ENCODE results near the gene CHRNB2.

Gene CHRNB2

DNA sequence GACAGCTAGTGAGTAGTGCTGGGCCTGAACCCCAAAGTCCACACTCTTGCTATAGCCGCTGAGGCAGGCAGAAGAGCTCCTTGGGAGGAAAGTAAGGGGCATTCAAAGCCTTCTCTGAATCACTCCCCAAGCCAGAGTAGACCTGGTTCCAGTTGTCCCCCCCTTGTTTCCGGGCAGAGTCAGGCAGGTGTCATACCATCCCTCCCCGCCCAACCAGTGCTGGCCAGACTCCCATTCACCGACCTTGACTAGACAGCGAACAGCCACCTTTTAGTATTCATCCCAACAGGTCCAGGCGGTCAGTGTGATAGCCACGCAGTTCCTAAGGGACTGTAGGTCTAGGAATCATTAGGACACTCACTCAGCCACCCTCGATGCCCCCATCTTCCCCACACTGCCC lies 11.8 kb downstream of the CHRNB2 start:
- no peak for DNase-seq (ENCODE audit: low read depth)
- H3K4me3 ChIP-seq (ENCODE audit: low read depth, low read length), result no peak overlapping the region
- TF ChIP-seq, protein P1, sequence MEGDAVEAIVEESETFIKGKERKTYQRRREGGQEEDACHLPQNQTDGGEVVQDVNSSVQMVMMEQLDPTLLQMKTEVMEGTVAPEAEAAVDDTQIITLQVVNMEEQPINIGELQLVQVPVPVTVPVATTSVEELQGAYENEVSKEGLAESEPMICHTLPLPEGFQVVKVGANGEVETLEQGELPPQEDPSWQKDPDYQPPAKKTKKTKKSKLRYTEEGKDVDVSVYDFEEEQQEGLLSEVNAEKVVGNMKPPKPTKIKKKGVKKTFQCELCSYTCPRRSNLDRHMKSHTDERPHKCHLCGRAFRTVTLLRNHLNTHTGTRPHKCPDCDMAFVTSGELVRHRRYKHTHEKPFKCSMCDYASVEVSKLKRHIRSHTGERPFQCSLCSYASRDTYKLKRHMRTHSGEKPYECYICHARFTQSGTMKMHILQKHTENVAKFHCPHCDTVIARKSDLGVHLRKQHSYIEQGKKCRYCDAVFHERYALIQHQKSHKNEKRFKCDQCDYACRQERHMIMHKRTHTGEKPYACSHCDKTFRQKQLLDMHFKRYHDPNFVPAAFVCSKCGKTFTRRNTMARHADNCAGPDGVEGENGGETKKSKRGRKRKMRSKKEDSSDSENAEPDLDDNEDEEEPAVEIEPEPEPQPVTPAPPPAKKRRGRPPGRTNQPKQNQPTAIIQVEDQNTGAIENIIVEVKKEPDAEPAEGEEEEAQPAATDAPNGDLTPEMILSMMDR (IDR thresholded peaks at IDR 0.05; ENCODE audit: insufficient read depth, low read depth, low read length, missing control alignments), result no peak

DNA sequence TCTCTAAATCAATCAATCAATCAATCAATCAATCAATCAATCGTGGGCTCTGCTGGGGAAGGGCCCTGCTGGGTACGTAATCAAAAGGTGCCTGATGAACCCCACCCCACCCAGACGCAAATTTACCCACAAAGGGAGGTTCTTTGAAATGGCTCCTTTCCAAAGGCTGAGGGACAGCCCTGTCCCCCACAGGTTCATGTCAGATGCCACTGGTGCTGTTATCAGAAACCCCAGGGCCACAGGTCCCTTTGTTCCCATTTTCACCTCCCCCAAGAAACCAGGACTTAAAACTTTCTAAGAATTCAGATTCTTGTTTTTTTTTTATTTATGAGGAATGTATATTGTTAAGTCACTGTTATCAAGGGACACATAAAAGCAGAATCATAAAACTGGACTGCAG lies 14.2 kb downstream of the CHRNB2 start:
- TF ChIP-seq, protein P1 (IDR thresholded peaks at IDR 0.05; ENCODE audit: insufficient read depth, low read depth, low read length, missing control alignments), result no peak
- no peak for DNase-seq (ENCODE audit: low read depth)
- H3K4me3 ChIP-seq (ENCODE audit: low read depth, low read length), result no peak overlapping the region

DNA sequence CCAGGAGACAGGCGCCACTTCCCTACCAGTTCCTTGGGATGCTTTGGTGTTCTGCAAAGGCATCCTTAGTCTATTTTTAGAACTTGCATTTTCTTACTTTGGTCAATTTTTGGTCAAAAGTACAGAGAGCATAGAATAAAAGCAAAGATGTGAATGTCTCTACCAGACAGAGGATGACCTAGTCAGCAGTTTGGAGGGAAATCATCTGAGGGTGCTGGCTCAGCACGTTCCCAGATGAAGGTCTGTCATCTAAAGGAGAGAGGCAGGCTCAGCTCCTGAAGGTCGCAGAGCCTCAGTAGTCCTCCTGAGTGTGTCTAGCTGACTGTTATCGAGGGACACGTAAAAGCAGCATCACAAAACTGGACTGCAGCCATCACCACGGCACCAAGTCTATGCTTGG lies 15.3 kb downstream of the CHRNB2 start:
- TF ChIP-seq, protein P1 (IDR thresholded peaks at IDR 0.05; ENCODE audit: insufficient read depth, low read depth, low read length, missing control alignments), result no peak
- DNase-seq (ENCODE audit: low read depth), result no peak
- H3K4me3 ChIP-seq (ENCODE audit: low read depth, low read length), result no peak overlapping the region

DNA sequence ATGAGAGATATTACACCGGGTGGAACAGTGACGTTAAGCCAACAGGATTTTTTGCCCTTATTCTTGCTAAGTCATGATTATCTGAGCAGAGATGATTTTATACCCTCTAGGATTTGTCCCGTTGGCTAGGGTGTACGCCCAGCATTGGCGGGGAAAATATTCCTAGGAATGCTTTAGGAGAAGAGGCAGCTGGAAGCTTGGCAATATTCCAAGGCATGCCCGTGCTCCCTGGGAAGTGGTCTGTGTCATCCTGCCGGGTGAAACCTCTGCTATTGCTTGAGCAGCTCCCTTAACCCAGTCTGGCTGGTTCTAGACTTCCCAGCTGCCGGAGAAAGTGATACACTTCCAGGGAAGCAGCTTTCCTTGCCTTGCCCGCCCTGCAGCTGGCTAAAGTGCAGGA lies 16.2 kb downstream of the CHRNB2 start:
- no peak overlapping the region for H3K4me3 ChIP-seq (ENCODE audit: low read depth, low read length)
- DNase-seq (ENCODE audit: low read depth), result no peak
- TF ChIP-seq, protein P1 (IDR thresholded peaks at IDR 0.05; ENCODE audit: insufficient read depth, low read depth, low read length, missing control alignments), result no peak

DNA sequence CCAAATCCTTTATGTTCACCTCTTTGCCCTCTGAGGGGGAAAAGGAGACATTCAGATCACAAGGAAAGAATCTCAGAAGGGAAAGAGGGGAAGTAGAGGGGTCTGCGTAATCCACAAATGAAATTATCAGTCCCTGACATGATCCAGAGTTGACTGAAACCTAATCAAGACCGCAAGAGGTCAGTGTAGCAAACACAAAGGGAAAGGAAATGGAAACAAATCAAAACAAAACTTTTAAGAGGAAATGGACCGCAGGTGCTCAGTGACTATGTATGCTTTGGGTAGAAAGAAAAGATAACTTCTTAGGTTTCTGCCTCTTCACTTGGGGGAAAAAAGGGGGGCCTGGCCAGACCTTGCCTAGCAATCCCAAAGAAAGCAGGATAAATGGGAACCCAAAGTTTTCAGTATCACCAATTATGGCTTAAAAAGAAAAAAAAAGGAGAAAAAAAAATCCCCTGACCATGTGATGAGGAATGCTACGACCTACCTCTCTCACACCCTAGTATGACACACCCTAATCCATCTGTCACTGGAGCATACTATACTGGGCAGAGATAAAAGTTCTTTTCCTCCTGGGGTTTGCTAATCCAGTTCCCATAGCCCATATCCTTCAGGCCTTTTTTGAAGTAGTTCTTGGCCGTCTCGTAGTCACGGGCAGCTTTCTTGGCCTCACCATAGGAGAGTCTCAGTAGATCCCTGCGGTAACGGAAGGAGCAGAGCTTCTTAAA lies 16.9 kb downstream of the CHRNB2 start:
- no peak overlapping the region for H3K4me3 ChIP-seq (ENCODE audit: low read depth, low read length)
- DNase-seq (ENCODE audit: low read depth), result peak; percentile 31
- TF ChIP-seq, protein P1 (IDR thresholded peaks at IDR 0.05; ENCODE audit: insufficient read depth, low read depth, low read length, missing control alignments), result no peak

DNA sequence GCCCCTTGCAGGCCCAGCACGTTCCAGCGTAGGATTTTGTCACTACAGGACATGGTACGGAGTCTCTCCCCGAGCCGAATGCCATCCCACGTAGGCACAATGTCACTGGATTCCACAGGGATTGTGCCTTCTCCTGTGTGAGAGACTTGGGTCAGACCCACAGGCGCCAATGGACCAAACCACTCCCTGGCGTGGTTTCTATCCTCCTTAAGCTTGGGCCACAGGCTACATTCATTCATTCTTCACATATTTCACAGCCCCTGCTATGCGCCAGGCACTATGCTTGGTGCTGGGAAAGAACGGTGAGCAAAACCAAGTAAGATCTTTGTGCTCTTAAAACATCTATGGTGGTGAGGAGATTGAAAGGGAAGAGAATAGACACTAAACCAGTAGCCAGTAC lies 18.7 kb downstream of the CHRNB2 start:
- DNase-seq (ENCODE audit: low read depth), result no peak
- H3K4me3 ChIP-seq (ENCODE audit: low read depth, low read length), result no peak overlapping the region
- TF ChIP-seq, protein P1 (IDR thresholded peaks at IDR 0.05; ENCODE audit: insufficient read depth, low read depth, low read length, missing control alignments), result no peak

DNA sequence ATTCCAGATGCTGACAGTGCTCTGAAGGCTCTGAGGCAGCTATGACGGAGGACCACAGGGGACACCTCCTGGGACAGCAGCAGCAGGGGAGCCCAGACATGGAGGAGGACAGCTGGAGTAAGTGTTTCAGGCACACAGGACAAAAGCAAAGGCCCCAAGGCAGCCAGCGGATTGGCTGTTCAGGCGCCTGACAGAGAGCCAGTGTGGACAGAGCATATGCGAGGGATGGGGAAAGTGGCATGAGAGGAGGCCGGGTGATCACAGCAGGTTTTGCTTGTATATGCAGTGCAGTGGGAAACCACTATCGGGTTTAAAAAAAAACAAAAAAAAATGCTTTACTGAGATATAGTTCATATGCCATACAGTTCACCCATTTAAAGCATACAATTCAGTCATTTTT lies 19.1 kb downstream of the CHRNB2 start:
- no peak overlapping the region for H3K4me3 ChIP-seq (ENCODE audit: low read depth, low read length)
- no peak for DNase-seq (ENCODE audit: low read depth)
- TF ChIP-seq, protein P1 (IDR thresholded peaks at IDR 0.05; ENCODE audit: insufficient read depth, low read depth, low read length, missing control alignments), result no peak

Data from GM12865 (cell line).